IMR-90 (cell line): ENCODE results near the gene THNSL1. TPM values are rescaled to one million over a fixed set of nuclear protein-coding genes. Genes with fewer than 3 reads are reported as not detected.
A peak's percentile ranks its signal among the peaks of the same experiment; 100 is the strongest.

Experiments used
- ATAC-seq: fragments of 200-7000 bp; cut with Tn5 transposase; 2 replicates; pipeline ENCODE4 v1.9.1; 2020; ENCODE audit warnings: low read depth, mild to moderate bottlenecking, moderate library complexity
- Bru-seq: library from RNA; stranded (reverse); fragments of 400-500 nt; gene quantifications from one replicate; lab custom pipeline; 2021; lab: Mats Ljungman, UMichigan
- BruChase-seq, 2 experiments: library from RNA; stranded (reverse); fragments of 400-500 nt; gene quantifications; one replicate each; lab custom pipeline; 2021; lab: Mats Ljungman, UMichigan
- BruUV-seq: library from RNA; stranded (reverse); fragments of 400-500 nt; replicated peaks from 2 replicates; lab custom pipeline; 2021; lab: Mats Ljungman, UMichigan
- CTCF ChIA-PET: fragments of 300-600 bp; formaldehyde crosslinking; extraction: SDS; loops from one replicate; lab custom pipeline; 2021; ENCODE audit warnings: antibody characterized with exemption; lab: Yijun Ruan, JAX
- POLR2A ChIA-PET: fragments of 300-600 bp; sonication (Branson Sonifier 250); formaldehyde crosslinking; loops from one replicate; lab custom pipeline; 2022; ENCODE audit warnings: antibody characterized with exemption; ENCODE audit not compliant: unreplicated experiment; lab: Charles Lee
- DNase-seq: peaks from one replicate; pipeline ENCODE4 v3.0.0; 2013
- H2AFZ ChIP-seq: replicated peaks from 2 replicates; pipeline ENCODE3; 2013; ENCODE audit warnings: low read length, mild to moderate bottlenecking; ENCODE audit not compliant: poor library complexity
- H2AK5ac ChIP-seq: 2 replicates; pipeline ENCODE4 v1.6.1; 2013; ENCODE audit warnings: low read depth, low read length, inconsistent platforms
- H2AK9ac ChIP-seq: replicated peaks from 2 replicates; pipeline ENCODE3; 2013; ENCODE audit warnings: mild to moderate bottlenecking, low read depth, low read length, moderate library complexity; ENCODE audit not compliant: poor library complexity
- H2BK120ac ChIP-seq: 2 replicates; pipeline ENCODE4 v1.6.1; 2013; ENCODE audit warnings: low read depth, low read length, inconsistent platforms
- H2BK15ac ChIP-seq: 3 replicates; pipeline ENCODE4 v1.6.1; 2013; ENCODE audit warnings: low read depth, low read length, inconsistent platforms
- H2BK20ac ChIP-seq: 2 replicates; pipeline ENCODE4 v1.6.1; 2013; ENCODE audit warnings: low read depth, mild to moderate bottlenecking, inconsistent platforms, low read length, moderate library complexity
- H2BK5ac ChIP-seq: 2 replicates; pipeline ENCODE4 v1.6.1; 2013; ENCODE audit warnings: mild to moderate bottlenecking, low read depth, low read length, inconsistent platforms; ENCODE audit not compliant: poor library complexity, severe bottlenecking
- H3K14ac ChIP-seq: replicated peaks from 2 replicates; pipeline ENCODE4 v1.6.1; 2013; ENCODE audit warnings: low read depth, low read length, inconsistent platforms
- H3K18ac ChIP-seq: 2 replicates; pipeline ENCODE4 v1.6.1; 2013; ENCODE audit warnings: low read depth, low read length, control low read depth
- H3K23ac ChIP-seq: 2 replicates; pipeline ENCODE4 v1.6.1; 2013; ENCODE audit warnings: low read depth, low read length, inconsistent platforms
- H3K27ac ChIP-seq: 2 replicates; pipeline ENCODE4 v1.5.1; 2013; ENCODE audit warnings: mild to moderate bottlenecking, control low read depth, low read length; ENCODE audit not compliant: insufficient read depth
- H3K27me3 ChIP-seq: 2 replicates; pipeline ENCODE4 v1.6.1; 2013; ENCODE audit warnings: low read length; ENCODE audit not compliant: control insufficient read depth, insufficient read depth
- H3K36me3 ChIP-seq: 2 replicates; pipeline ENCODE4 v1.6.1; 2013; ENCODE audit warnings: low read length, mixed read lengths; ENCODE audit not compliant: control insufficient read depth, insufficient read depth
- H3K4ac ChIP-seq: 2 replicates; pipeline ENCODE4 v1.6.1; 2013; ENCODE audit warnings: low read depth, low read length, inconsistent platforms
- H3K4me1 ChIP-seq: 2 replicates; pipeline ENCODE4 v1.6.1; 2013; ENCODE audit warnings: low read length, mixed read lengths; ENCODE audit not compliant: control insufficient read depth, insufficient read depth
- H3K4me2 ChIP-seq: 2 replicates; pipeline ENCODE4 v1.6.1; 2013; ENCODE audit warnings: low read depth, mild to moderate bottlenecking, control low read depth, low read length, moderate library complexity
- H3K4me3 ChIP-seq: 2 replicates; pipeline ENCODE4 v1.5.1; 2013; ENCODE audit warnings: low read depth, mild to moderate bottlenecking, control low read depth, low read length, moderate library complexity; ENCODE audit not compliant: insufficient read depth
- H3K56ac ChIP-seq: 2 replicates; pipeline ENCODE4 v1.6.1; 2013; ENCODE audit warnings: low read length, inconsistent platforms; ENCODE audit not compliant: insufficient read depth; ENCODE audit errors: extremely low read depth
- H3K79me1 ChIP-seq, 2 experiments: 2 replicates each; pipeline ENCODE4 v1.6.1; 2013; ENCODE audit warnings: low read length in 2 of 2, inconsistent platforms in 1 of 2, low read depth in 1 of 2
- H3K9ac ChIP-seq: 2 replicates; pipeline ENCODE4 v1.6.1; 2013; ENCODE audit warnings: low read depth, low read length, control low read depth
- H3K9me1 ChIP-seq: 2 replicates; pipeline ENCODE4 v1.6.1; 2013; ENCODE audit warnings: low read length, inconsistent platforms; ENCODE audit not compliant: insufficient read depth
- H3K9me3 ChIP-seq: 2 replicates; pipeline ENCODE4 v1.6.1; 2013; ENCODE audit warnings: low read length; ENCODE audit not compliant: control insufficient read depth, insufficient read depth
- H4K20me1 ChIP-seq: 2 replicates; pipeline ENCODE4 v1.6.1; 2013; ENCODE audit warnings: low read length, inconsistent platforms; ENCODE audit not compliant: insufficient read depth
- H4K5ac ChIP-seq: 2 replicates; pipeline ENCODE4 v1.6.1; 2013; ENCODE audit warnings: mild to moderate bottlenecking, low read depth, low read length, control low read depth
- H4K8ac ChIP-seq, 2 experiments: 2 replicates each; pipeline ENCODE4 v1.6.1; 2013; ENCODE audit warnings: low read depth in 2 of 2, low read length in 2 of 2, control low read depth in 1 of 2, inconsistent platforms in 1 of 2
- H4K91ac ChIP-seq: 2 replicates; pipeline ENCODE4 v1.6.1; 2013; ENCODE audit warnings: low read depth, low read length, inconsistent platforms; ENCODE audit not compliant: insufficient read depth
- CHD1 ChIP-seq: IDR thresholded peaks from 2 replicates; pipeline ENCODE4 v1.6.1; 2012; ENCODE audit warnings: low read depth, low read length, improper control_type of control experiment
- MAFK ChIP-seq: IDR thresholded peaks from 2 replicates; pipeline ENCODE4 v1.6.1; 2012; ENCODE audit warnings: low read depth, low read length, improper control_type of control experiment
- MXI1 ChIP-seq: IDR thresholded peaks from 2 replicates; pipeline ENCODE4 v1.6.1; 2012; ENCODE audit warnings: low read depth, mild to moderate bottlenecking, low read length, moderate library complexity, borderline replicate concordance
- NFE2L2 ChIP-seq: fragments of 150-350 bp; IDR thresholded peaks from 2 replicates; pipeline ENCODE4 v1.6.1; 2016; ENCODE audit warnings: low read depth, mild to moderate bottlenecking, low read length
- POLR2A ChIP-seq: IDR thresholded peaks from 2 replicates; pipeline ENCODE4 v1.6.1; 2012; ENCODE audit warnings: mild to moderate bottlenecking, low read depth, low read length
- RCOR1 ChIP-seq: IDR thresholded peaks from 2 replicates; pipeline ENCODE4 v1.6.1; 2012; ENCODE audit warnings: mild to moderate bottlenecking, low read length, improper control_type of control experiment; ENCODE audit not compliant: insufficient replicate concordance
- SMC3 ChIP-seq: fragments of 150-350 bp; IDR thresholded peaks from 2 replicates; pipeline ENCODE4 v1.6.1; 2016; ENCODE audit warnings: low read depth, mild to moderate bottlenecking, antibody characterized with exemption, low read length, moderate library complexity
- WGBS, 2 experiments: methylation state at CpG; one replicate each; pipeline versions ENCODE4 v1.1.5 to v1.1.7; 2013; ENCODE audit warnings: missing lambda C conversion rate in 2 of 2; ENCODE audit not compliant: insufficient read length in 1 of 2; ENCODE audit errors: extremely low coverage in 2 of 2; 5-methylcytosine and 5-hydroxymethylcytosine counted together
- dilution Hi-C: fragments of 300-500 bp; cut with HindIII; formaldehyde crosslinking; loops from one replicate; pipeline ENCODE4 v1.14.3; 2018; ENCODE audit warnings: low sequenced_read_pairs; ENCODE audit not compliant: unreplicated experiment
- in situ Hi-C: fragments of 300-500 bp; cut with MboI; formaldehyde crosslinking; loops from 3 replicates; pipeline ENCODE4 v1.14.3; 2019; ENCODE audit warnings: low sequenced_read_pairs, inconsistent platforms, mixed read lengths
- intact Hi-C: fragments of 100-400 bp; cut with micrococcal nuclease; formaldehyde crosslinking; loops from 2 replicates; pipeline ENCODE4 v1.10.0; 2022
- long read RNA-seq: library from polyadenylated mRNA; unstranded; transcript quantifications from one replicate; pipeline ENCODE4 v2.0.0, GENCODE V29; 2021; ENCODE audit not compliant: unreplicated experiment
- polyA plus RNA-seq, 3 experiments: library from polyadenylated mRNA; depleted of rRNA; stranded (reverse); fragments of >200 nt; gene quantifications; 2 replicates each; pipeline ENCODE4 v1.2.3, GENCODE V29; 2012; ENCODE audit warnings: low replicate concordance in 1 of 3
- total RNA-seq: library from RNA; depleted of rRNA; stranded (reverse); fragments of >200 nt; gene quantifications from 2 replicates; pipeline ENCODE4 v1.2.3, GENCODE V29; 2012; rRNA removed
- TF ChIP-seq, protein P1 (sequence below): conservative IDR thresholded peaks from 2 replicates; pipeline ENCODE4 v1.5.1; 2012; ENCODE audit warnings: mild to moderate bottlenecking, low read depth, low read length, improper control_type of control experiment
- TF ChIP-seq, protein P2 (sequence below): fragments of 150-350 bp; IDR thresholded peaks from 2 replicates; pipeline ENCODE4 v1.6.1; 2016; ENCODE audit warnings: low read depth, mild to moderate bottlenecking, low read length, moderate library complexity, borderline replicate concordance

The THNSL1 gene, protein sequence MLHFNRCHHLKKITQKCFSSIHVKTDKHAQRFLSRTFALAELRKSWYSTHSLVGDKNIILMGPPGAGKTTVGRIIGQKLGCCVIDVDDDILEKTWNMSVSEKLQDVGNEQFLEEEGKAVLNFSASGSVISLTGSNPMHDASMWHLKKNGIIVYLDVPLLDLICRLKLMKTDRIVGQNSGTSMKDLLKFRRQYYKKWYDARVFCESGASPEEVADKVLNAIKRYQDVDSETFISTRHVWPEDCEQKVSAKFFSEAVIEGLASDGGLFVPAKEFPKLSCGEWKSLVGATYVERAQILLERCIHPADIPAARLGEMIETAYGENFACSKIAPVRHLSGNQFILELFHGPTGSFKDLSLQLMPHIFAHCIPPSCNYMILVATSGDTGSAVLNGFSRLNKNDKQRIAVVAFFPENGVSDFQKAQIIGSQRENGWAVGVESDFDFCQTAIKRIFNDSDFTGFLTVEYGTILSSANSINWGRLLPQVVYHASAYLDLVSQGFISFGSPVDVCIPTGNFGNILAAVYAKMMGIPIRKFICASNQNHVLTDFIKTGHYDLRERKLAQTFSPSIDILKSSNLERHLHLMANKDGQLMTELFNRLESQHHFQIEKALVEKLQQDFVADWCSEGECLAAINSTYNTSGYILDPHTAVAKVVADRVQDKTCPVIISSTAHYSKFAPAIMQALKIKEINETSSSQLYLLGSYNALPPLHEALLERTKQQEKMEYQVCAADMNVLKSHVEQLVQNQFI
- total RNA-seq: 2.0 and 3.6 TPM in 2 replicates
- polyA plus RNA-seq (2012; rRNA removed): 0.92 and 1.3 TPM in 2 replicates
- 0.14 and 0.27 TPM in 2 replicates for polyA plus RNA-seq (2012; cell fraction: cytosol; rRNA removed)
- 0.05 and 0.52 TPM in 2 replicates for polyA plus RNA-seq (2012; cell fraction: nucleus; rRNA removed; ENCODE audit: low replicate concordance)
- Bru-seq, nascent RNA: percentile 32 among the genes with signal in this experiment
- BruChase-seq, experiment 1, labeled RNA remaining after a 6-hour chase: percentile 41 among the genes with signal in this experiment
- percentile 58 among the genes with signal in this experiment for BruChase-seq, experiment 2, labeled RNA remaining after a 2-hour chase
- long read RNA-seq, transcript THNSL1-201 (3 exons, 3,691 nt): major isoform, 10 of 11 reads
- long read RNA-seq, partial matches to known transcripts: 0 of 11 reads
- long read RNA-seq, other reads (novel, unspliced or antisense): 0 of 11 reads

DNA sequence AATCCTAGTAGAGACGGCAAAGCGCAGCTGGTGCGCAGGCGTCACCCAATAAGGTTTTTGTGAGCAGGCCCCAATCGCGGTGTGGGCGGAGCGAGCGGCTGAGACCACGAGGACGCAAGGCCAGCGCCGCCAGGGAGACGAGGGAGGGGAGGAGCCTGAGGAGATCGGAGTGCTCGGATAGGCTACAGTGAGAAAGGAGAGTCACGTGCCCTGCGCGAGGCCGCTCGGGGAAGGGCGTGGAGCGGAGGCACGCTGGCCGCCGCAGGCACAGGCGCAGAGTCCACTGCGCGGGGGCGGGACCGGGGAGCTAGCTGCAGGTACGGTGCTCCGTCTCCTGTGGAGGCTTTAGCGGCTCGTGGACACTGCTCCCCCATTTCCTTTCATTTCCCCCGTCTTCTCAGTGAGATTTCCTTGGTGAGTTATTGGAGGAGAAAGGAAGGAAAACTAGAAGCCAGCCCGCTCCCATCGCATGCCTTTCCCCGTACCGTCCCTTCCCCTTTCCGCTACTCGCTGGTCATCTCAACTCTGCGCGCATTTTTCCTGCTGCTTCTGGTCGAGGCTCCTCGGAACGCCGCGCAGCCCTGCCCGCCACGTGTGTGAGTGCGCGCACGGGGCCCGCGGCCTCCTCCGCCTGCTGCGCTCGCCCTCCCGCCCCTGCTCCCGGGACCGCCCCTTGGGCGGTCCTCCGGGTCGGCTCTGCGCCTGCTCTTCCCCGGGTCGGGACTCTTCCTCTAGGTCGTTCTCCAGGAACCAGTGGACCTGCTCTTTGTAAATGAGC lies at the start of gene THNSL1:
THNSL1 (plus strand) TSS at position 237 of the 778 bp plus-strand sequence. CDS start 6,612 bp downstream, outside the sequence.
- Histone ChIP-seq H3K4me3 (peak within 1 kb of the TSS; percentile 79), H3K9me3 (no peaks in the 10 kb centered on the region), H4K20me1 (no peaks in the 10 kb centered on the region), H3K4me1 (peaks cover 1% of the 10 kb centered on the region; the same call in 1 of the 2 replicates), H3K14ac (peak within 1 kb of the TSS; percentile 88), H4K91ac (peak within 1 kb of the TSS; percentile 67), H2AFZ (peak within 1 kb of the TSS; percentile 94), H2BK20ac (no peak within 1 kb of the TSS; the same call in 1 of the 2 replicates), H3K56ac (peak within 1 kb of the TSS; percentile 69), H3K4me2 (peak within 1 kb of the TSS; percentile 90), H3K4ac (peak within 1 kb of the TSS; percentile 93), H3K27ac (peak within 1 kb of the TSS; percentile 77), H3K27me3 (no peaks in the 10 kb centered on the region), H2AK5ac (no peak within 1 kb of the TSS), H3K18ac (peak within 1 kb of the TSS; percentile 89), H2BK5ac (peak within 1 kb of the TSS; percentile 79), H3K9me1 (no peaks in the 10 kb centered on the region), H3K36me3 (no peaks in the 10 kb centered on the region), H4K5ac (peak within 1 kb of the TSS; percentile 97), H2BK120ac (peak within 1 kb of the TSS; percentile 54; the same call in 1 of the 2 replicates), H3K79me1 (peaks cover 0 to 4% of the 10 kb centered on the region in 2 experiments; a peak in 1 of 4 replicates), H3K23ac (peak within 1 kb of the TSS; percentile 73), H4K8ac (peak within 1 kb of the TSS; percentile 64 to 86), H2BK15ac (peak within 1 kb of the TSS; percentile 46; the same call in 2 of the 3 replicates), H2AK9ac (peak within 1 kb of the TSS; percentile 94), H3K9ac (peak within 1 kb of the TSS; percentile 74)
- CTCF ChIA-PET: interaction anchor here (0.6 kb wide), 1 partner anchor 396 kb away, joined by 5 read pairs; no protein-coding TSS in a partner anchor
- ATAC-seq (peak; percentile 99), DNase-seq (peak; percentile 99)
- dilution Hi-C loops: no loop called here
- POLR2A ChIA-PET: no interaction called here
- WGBS, 2 experiments: 1% methylated on average over 39 of the region's 69 CpGs; no CpG with 5 or more reads in 1 of the 2 experiments
- in situ Hi-C loops: no loop called here
- BruUV-seq: no TSS peak
- intact Hi-C loops: loop anchor here (1.0 to 2.0 kb wide), 3 partner anchors 58 to 292 kb away; no protein-coding TSS in a partner anchor
- no peak for TF ChIP-seq MAFK
- TF ChIP-seq CHD1: no peak
- TF ChIP-seq, protein P1, sequence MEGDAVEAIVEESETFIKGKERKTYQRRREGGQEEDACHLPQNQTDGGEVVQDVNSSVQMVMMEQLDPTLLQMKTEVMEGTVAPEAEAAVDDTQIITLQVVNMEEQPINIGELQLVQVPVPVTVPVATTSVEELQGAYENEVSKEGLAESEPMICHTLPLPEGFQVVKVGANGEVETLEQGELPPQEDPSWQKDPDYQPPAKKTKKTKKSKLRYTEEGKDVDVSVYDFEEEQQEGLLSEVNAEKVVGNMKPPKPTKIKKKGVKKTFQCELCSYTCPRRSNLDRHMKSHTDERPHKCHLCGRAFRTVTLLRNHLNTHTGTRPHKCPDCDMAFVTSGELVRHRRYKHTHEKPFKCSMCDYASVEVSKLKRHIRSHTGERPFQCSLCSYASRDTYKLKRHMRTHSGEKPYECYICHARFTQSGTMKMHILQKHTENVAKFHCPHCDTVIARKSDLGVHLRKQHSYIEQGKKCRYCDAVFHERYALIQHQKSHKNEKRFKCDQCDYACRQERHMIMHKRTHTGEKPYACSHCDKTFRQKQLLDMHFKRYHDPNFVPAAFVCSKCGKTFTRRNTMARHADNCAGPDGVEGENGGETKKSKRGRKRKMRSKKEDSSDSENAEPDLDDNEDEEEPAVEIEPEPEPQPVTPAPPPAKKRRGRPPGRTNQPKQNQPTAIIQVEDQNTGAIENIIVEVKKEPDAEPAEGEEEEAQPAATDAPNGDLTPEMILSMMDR: no peak
- TF ChIP-seq MXI1: peak; percentile 96
- no peak for TF ChIP-seq RCOR1
- no peak for TF ChIP-seq SMC3
- TF ChIP-seq, protein P2, sequence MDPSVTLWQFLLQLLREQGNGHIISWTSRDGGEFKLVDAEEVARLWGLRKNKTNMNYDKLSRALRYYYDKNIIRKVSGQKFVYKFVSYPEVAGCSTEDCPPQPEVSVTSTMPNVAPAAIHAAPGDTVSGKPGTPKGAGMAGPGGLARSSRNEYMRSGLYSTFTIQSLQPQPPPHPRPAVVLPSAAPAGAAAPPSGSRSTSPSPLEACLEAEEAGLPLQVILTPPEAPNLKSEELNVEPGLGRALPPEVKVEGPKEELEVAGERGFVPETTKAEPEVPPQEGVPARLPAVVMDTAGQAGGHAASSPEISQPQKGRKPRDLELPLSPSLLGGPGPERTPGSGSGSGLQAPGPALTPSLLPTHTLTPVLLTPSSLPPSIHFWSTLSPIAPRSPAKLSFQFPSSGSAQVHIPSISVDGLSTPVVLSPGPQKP: no peak
- TF ChIP-seq NFE2L2: no peak
- TF ChIP-seq POLR2A: peak; percentile 84
